DMS153 treated with DMSO at 0.1 percent for 48 hours (cell line): ENCODE measurements around the gene SDK1.

ENCODE experiments used
- DNase-seq: peaks from one replicate; lab custom pipeline; 2025; ENCODE audit not compliant: unreplicated experiment; lab: John Stamatoyannopoulos, UW

Gene SDK1

GRCh38 chr7:3969286-3969685 is 668.2 kb downstream of the SDK1 start:
- DNase-seq = no peak

- DNase-seq = no peak
Observed at GRCh38 chr7:3971323-3971722, 670.3 kb downstream of the SDK1 start.

- no peak for DNase-seq
Observed at GRCh38 chr7:3973264-3973663, 672.2 kb downstream of the SDK1 start.

- no peak for DNase-seq
Observed at GRCh38 chr7:3974329-3974728, 673.3 kb downstream of the SDK1 start.

DNA sequence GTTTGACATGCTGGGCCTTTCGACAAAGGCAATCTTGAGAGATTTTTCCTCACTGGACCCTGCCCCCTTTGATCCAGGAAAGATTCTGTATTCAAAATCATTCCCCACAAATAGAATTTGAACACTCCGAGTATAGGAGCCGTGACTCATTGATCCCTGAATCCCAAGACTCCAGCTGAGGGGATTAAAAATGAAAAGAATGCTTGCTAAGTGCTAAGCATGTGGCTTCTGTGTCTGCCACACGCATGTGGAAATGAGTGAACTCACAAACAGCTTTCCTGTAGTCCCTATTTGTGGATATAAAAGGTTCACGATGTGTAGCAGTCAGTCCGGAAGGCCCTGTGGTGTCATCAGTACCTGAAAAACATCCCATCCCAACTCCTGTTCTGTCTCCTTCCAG is 674.3 kb downstream of the SDK1 start:
- DNase-seq = no peak

GRCh38 chr7:3977391-3977790 is 676.3 kb downstream of the SDK1 start:
- DNase-seq = no peak

DNA sequence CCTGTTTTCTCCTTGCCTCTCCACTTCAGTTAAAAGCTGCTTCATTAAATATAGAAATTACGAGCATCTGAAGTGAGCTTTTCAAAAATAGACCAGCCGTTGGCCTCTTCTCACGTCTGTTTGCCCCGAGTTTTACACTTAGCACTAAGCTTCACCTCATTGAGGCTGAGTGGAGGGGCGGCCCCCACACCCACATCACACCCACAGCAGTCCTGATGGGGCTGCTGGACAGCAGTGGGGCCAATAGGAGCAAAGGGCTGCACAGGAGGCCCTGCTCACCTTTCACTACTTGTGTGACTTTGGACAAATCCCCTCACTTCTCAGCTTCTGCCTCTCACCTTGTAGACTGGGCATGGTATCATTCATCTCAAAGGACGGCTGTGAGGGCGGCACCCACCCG is 677.8 kb downstream of the SDK1 start:
- no peak for DNase-seq

DNA sequence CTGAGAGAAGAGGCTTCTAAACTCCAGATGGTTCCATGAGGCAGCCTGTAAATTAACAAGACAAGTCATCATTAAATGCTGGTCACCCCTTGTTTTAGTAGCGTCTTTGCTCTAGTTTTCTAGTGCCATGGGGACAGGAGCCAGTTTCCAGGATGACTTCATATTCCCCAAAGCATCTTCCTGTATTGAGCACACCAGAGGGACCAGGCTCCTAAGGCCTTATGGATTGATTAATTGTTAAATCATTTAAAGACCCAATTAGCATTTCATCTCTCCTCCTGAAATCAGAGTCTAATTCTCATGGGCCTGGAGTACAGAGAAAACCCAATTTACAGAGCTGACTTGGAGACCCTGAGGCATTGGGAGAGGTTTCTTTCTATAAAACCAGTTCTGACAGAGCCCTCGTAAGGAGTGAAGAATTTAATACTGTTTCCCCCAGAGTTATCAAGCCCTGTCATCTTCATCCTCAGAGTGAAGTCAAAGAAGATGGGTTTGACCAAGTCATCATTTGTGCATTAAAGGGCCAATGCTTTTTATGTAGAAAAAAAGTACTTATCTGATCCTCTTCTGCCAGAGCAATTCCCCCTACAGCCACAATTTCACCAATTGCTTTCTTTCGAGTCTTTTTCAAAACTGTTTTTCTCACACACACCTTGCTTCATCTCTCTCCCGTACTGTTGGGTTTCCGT is 678.7 kb downstream of the SDK1 start:
- DNase-seq = no peak

DNA sequence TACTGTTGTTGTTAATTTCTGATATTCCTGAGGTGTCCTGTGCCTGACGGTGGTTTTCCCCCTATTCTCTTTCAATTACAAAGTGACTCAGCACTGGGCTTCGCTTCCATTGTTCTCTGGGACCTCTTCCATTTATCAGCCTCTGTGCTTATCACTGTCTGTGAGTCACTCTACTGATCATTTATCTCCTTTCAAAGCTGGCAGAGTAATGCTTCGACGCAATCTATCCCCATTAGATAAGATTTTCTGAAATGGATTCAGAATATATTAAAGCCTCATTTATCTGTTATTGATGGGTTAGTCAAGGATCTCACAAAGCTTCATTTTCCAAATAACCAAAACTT is 679.2 kb downstream of the SDK1 start:
- no peak for DNase-seq

DNA sequence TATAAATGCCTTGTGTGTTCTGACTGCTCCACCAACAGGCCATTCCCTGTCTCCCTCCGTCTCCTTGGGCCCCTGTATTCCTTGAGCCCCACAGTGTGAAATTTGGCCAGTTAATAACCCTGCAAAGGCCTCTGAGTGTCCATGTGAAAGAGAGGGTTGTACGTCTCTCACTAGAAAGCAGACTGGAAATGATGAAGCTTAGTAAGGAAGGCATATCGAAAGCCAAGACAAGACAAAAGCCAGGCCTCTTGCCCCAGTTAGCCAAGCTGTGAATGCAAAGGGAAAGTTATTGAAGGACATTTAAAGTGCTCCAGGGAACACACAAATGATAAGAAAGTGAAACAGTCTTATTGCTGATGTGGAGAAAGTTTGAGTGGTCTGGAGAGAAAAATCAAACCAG is 680.2 kb downstream of the SDK1 start:
- DNase-seq = no peak

DNA sequence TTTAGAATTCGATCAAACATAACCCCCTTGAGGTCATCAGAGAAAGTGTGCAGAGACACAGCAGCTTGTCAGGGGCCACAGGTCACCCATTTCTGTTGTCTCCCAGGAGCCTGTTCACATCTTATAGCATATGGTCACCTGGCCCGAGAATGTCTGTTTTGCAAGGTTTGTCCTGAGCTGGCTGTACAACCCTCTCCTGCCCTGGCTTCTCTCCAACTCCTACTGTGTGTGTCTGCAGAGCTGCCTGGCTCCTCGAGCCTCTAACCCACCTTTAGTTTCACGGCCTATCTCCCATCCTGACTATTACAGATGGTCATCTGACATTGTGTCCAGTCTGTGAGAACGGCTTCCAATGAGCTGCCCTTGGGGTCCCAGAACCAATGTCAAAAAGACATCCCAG is 683.4 kb downstream of the SDK1 start:
- DNase-seq = no peak

- DNase-seq = no peak
Observed at GRCh38 chr7:3986927-3987326, 685.9 kb downstream of the SDK1 start.

DNA sequence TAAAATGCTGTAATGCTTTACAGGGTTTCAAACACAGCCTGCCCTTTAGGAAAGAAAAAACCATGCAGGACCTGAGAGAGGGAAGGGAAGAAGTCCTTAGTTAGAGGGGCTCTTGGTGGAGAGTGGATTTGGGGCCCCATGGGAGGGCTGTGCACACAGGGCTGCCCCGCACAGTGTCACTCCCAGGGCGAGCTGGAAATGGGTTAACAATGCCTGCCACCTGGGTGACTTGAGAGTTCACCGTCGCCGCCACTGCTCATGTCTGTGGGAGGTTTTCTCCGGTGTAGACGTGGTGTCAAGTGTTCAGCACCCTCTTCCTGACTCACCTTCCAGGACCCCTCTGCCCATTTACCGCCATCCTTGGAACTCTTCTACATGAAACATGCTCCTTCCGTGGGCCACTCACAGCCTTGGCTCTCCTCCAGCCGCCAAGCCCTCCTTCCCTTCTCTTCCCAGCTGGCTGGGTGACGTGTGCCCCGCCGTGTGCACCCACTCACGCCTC is 686.4 kb downstream of the SDK1 start:
- no peak for DNase-seq

GRCh38 chr7:3989723-3990122 is 688.7 kb downstream of the SDK1 start:
- DNase-seq = no peak

GRCh38 chr7:3991731-3992231 is 690.7 kb downstream of the SDK1 start:
- DNase-seq = no peak

GRCh38 chr7:3992841-3993240 is 691.8 kb downstream of the SDK1 start:
- no peak for DNase-seq

DNA sequence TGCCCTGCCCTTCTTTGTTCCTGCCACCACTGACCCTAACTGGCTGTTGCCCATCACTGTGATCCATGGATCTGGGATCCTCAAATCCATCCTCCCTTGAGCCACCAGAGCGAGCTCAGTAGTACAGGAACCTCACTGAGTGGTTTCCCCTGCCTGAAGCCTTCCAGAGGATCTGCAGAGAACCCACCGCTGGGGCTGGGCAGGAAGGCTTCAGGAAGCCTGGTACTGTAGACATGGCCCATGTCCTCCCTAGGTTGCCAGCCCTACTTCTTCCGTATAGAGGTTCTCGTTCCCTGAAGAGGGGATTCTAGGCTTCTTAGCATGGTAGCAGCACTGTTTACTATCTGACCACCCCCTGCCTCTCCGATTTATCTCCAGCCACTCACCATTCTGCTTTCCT is 693.7 kb downstream of the SDK1 start:
- DNase-seq = no peak

DNA sequence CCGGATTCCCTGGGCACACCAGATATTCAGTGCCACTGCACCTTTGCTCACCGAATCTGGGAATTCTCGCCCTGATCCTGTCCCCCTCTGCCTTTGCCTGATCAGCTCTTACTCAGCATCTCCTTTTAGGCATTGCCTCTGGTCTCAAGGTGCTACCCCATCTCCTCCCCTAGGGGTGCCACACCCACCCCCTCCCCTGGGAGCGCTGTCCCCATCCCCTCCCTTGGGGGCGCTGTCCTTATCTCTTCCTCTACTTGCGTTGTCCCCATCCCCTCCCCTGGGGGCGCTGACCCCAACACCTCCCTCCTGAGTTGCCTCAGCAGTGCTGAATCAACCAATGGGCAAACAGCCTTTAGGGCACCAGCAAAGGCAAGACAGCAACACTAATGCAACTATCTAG is 694.1 kb downstream of the SDK1 start:
- no peak for DNase-seq

DNA sequence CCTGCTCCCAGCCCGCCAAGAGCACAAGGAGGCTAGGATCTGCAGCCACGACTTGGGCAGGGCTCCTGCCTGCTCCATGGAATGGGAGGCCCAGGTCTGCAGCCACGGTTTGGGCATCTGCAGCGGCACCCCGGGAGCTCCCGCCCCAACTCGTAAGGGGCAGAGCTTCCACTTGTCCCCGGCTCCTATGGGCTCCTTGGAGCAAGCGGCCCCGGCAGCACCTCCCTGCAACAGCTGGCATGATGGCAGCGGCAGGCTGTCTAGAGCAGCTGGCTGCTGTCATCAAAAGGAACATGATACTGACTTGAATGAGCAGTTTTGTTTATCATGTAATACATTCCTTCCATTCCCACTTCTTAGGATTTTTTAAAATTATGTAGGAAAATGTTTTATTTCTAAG is 697.0 kb downstream of the SDK1 start:
- no peak for DNase-seq

DNA sequence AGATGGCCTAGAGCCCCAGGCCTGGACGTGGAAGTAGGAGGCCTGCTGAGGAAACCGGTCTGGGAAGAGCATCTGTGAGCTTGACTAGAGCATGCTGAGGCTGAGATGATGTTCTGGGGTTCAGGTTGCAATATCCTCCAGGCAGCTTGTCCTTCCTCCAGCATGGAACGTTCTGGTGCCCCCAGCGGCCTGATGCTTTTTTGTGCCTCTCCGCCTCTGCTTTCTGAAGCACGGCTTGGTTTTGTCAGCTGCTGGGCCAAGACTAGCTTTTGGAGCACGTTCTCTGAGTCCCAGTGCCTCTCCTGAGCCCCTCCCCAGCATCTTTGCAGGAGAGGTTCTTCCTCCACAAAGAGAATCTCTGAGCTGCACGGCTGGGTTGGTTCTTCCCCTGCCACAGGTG is 699.1 kb downstream of the SDK1 start:
- DNase-seq = no peak

- no peak for DNase-seq
Observed at GRCh38 chr7:4000934-4001333, 699.9 kb downstream of the SDK1 start.

DNA sequence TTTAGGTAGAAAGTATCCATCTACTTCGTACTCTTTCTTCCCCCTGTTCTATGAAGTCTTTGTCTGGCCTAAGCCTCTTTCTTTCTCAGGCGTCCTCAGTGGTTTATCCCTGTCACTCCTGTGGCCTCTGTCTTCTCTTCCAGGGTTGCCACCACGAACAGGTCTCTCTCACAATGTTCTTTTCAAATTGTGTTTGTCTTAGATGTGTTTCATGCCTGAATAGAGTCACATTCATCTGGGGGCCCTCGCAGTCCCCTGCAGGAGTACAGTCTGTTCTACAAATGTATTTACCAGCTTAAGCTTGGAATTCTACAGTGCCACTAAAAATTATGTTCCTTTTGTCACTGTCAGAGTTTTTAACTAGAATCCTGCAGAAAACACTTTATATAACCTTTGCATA is 700.7 kb downstream of the SDK1 start:
- no peak for DNase-seq

DNA sequence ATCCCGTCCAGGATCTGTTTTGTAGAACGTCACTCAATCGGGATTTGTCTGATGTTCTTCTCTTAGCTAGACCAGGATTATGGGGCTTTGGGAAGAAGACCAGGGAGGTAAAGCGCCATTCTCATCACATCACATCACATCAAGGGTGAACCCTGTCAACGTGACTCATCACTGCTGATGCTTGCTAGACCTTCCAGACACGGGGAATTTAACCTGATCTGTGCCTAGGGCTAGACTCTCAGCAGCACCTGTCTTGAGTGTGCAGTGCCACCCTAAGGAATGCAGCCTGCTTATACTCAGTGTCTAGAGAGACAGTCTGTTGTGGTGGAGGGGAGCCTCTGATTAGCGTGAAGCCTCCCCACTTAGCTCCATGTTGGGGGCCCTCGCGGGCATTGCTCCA is 702.5 kb downstream of the SDK1 start:
- DNase-seq = no peak
